NCI-H748 treated with DMSO at 0.1 percent for 48 hours (cell line): ENCODE measurements around the gene MASP1.
"Not testable (repeated sequence)": the region's sequence is repeated elsewhere in the genome, so short reads cannot be mapped to it uniquely, and the experiment has no call there.

Source experiments
- DNase-seq: peaks from one replicate; lab custom pipeline; 2025; lab: John Stamatoyannopoulos, UW

The MASP1 gene

GRCh38 chr3:187264911-187265310 lies 26.6 kb downstream of the MASP1 start:
- DNase-seq, result no peak

- no peak for DNase-seq
Measured at GRCh38 chr3:187264021-187264420, 27.5 kb downstream of the MASP1 start.

DNA sequence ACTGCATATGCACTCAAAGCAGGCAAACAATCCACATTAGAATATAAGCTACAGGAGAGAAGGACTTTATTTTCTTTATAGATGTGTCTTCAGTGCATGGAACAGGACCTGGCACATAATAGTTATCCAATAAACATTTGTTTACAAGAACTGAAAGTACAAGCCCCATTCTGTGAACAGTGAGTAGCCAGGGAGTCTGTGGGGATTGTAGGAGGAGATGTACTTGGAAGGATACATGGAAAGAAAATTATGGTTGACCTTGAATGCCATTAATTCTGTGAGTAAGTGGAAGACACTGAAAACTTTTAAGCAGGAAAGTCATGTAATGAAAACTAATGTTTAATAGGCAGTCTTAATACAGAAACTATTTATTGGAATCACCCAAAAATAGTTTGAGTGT lies 28.3 kb downstream of the MASP1 start:
- DNase-seq, result no peak

DNA sequence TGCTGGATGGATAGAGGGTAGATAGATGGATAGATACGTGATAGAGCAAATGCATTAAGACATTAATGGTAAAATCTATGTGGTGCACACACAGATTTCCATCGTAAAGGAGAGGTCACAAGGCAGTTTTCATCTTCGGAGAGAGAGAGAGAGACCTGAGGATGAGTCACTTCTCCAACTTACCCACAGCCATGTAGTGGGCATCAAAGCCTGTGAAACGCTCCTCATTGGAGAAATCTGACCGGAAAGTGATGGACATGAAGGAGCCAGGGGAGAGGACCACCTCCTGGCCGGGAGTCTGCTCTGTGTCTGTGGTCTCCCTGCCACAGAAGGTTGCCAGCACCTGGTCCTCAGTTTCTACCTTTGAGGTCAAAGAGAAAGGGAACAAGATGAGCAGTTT lies 29.2 kb downstream of the MASP1 start:
- no peak for DNase-seq

DNA sequence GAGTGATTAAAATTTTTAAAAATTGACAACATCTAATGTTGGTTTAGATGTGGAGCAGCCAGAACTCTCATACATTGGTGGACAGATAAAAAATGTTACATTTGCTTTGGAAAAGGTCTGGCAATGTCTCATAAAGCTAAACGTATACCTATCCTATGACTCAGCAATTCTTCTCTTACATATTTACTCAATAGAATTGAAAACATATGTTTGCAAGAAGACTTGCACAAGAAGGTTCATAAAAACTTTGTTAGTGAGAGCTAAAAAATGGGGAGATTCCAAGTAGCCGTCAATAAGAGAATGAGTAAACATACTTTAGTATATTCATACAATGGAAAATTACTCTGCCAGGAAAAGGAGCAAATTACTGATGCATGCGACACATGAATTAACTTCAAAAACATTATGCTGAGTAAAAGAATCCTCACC lies 30.0 kb downstream of the MASP1 start:
- no peak for DNase-seq

- no peak for DNase-seq
Measured at GRCh38 chr3:187259171-187259570, 32.4 kb downstream of the MASP1 start.

DNA sequence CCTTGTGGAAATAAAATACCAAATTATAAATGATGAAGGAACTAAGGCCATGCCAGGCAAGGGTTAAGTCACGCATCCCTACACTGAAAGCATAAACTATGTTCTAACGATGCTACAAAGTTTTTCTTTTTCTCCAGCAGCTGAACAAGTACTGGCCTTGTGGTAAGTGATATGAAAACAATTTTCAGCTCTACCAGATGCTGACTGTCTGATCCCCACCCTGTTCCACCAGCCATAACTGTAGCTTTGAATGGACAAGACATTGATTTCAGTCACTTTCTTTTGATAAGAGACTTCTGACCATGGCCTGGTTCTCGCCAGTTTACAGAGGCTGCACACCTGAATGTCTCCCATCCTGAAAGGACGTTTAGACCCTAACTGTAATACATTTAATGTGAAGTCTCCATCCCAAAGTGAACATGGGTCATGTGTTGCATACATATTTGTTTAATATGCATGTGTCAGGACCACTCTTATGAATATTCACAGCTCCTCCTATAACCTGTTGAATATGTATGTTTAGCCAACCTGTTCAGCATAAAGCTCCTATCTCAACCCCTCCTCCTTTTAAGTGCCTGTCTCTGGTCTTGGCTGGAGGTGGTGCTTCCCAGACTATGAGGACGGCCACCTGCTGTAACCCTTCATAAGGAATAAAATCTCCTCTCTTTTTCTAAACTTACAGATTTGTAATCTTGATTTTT lies 33.4 kb downstream of the MASP1 start:
- DNase-seq, result no peak

GRCh38 chr3:187257471-187257870 lies 34.1 kb downstream of the MASP1 start:
- no peak for DNase-seq

GRCh38 chr3:187256051-187256616 lies 35.4 kb downstream of the MASP1 start:
- no peak for DNase-seq

- no peak for DNase-seq
Measured at GRCh38 chr3:187255314-187255713, 36.2 kb downstream of the MASP1 start.

- no peak for DNase-seq
Measured at GRCh38 chr3:187252311-187252710, 39.2 kb downstream of the MASP1 start.

DNA sequence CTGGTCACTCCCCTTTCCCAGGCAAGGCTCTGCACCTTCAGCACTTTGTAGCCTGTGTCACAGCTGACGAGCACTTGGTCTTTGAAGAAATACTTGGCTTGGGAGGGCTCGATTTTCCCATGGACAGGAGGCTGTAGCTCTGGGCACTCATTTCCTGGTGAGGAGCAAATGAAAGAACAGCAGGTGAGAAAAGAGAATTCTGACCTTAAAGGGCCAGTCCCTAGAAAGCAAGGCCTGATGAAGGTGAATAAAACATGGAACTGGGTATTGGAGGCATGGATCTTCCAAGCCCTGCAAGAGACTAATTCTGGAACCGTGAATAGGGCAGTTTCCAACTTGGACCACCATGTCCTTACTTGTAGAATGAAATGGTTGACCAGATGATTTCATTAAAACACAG lies 39.9 kb downstream of the MASP1 start:
- no peak for DNase-seq

- no peak for DNase-seq
Measured at GRCh38 chr3:187247398-187247797, 44.1 kb downstream of the MASP1 start.

GRCh38 chr3:187243933-187244524 lies 47.5 kb downstream of the MASP1 start:
- DNase-seq, result no peak

DNA sequence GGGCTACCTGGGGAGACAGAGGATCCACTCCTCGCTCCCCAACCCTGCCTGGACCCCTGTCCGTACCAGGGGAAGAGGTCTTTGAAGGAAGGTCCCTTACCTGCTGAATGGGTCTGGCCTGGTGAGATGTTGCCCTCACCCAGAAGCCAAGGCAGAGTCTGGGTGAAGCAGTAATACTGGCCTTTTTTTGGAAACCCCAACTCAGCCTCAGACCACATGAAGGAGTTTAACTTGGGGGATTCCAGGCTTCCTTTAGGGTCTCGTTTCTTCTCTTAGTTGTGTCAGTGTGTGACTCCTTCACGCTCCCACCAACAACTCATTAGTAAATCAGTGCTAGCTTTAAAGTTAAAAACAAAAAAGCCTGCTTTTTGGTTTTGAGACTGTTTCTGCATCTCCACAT lies 48.6 kb downstream of the MASP1 start:
- DNase-seq, result no peak

DNA sequence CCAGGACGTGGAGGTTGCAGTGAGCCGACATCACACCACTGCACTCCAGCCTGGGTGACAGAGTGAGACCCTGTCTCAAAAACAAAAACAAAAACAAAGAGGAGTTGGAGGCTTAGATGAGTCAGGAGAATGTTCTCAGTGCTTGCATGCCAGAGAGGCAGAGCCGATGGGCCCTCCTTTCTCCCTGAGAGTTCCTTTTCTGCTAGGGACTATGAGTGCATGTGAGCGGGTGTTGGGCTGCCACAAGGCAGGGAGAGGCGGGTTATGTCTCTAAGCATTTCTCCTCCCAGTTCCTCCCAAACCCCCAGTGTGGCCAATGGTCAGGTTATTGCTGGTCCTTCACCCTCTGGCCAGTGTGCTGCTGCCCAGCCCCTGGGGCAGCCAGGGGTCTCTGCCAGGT lies 49.1 kb downstream of the MASP1 start:
- no peak for DNase-seq

- DNase-seq, result not testable (repeated sequence)
Measured at GRCh38 chr3:187238835-187239234, 52.7 kb downstream of the MASP1 start.

DNA sequence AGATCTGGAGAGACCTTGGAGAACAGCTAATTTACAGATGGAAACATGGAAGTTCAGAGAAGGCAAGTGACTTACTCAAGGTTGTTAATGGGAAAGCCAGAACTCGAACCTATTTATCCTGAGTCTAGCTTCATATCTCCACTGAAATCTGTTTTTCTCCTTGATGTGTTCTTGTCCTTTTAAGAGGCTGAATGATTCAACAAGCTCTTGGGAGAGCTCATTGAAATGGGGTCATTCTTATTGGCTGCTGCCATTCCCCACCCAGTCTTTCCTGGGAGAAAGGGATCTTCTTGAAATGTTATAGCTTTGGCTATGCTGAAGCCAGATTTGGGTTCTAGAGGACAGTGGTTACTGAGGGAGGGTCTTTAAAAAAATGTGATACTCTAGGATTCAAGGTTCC lies 53.3 kb downstream of the MASP1 start:
- DNase-seq, result no peak

- DNase-seq, result no peak
Measured at GRCh38 chr3:187237741-187238140, 53.8 kb downstream of the MASP1 start.

- DNase-seq, result no peak
Measured at GRCh38 chr3:187236962-187237361, 54.6 kb downstream of the MASP1 start.

DNA sequence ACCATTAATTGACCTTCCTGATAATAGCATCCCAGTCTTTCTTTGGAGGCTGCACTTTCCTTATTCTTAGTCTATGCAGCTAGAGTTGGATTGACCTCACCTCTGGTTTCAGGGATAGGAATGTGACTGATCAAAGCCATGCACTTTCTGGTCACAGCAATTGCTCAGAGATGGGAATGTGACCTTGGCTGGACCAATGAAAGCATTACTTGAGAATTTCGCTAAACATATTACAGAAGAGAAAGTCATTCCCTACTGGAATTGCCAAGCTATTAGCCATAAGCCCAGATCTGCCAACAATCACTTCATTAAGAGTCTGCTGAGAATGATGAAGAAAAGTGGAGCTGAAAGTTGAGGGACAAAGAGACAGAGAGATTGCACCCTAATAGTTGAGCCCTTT lies 61.5 kb downstream of the MASP1 start:
- DNase-seq, result no peak

DNA sequence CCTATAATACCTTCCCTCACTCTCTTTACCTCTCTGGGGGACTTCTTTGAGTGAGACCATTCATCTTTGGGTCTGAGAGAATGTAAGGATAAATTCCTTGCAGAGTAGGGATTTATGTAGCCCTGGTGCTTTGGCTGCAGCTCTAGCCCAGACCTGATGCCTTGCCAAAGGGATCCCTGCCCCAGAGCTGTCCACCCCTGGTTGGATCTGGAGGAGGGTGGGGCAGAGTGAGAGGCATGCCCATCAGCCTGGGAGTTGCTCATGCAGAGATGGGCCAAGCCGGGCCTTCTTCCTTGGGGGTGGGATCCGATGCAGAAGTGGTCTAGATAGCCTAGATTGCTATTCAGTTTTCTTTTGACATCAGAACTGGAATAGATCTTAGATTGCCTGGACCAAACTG lies 62.8 kb downstream of the MASP1 start:
- DNase-seq, result no peak

DNA sequence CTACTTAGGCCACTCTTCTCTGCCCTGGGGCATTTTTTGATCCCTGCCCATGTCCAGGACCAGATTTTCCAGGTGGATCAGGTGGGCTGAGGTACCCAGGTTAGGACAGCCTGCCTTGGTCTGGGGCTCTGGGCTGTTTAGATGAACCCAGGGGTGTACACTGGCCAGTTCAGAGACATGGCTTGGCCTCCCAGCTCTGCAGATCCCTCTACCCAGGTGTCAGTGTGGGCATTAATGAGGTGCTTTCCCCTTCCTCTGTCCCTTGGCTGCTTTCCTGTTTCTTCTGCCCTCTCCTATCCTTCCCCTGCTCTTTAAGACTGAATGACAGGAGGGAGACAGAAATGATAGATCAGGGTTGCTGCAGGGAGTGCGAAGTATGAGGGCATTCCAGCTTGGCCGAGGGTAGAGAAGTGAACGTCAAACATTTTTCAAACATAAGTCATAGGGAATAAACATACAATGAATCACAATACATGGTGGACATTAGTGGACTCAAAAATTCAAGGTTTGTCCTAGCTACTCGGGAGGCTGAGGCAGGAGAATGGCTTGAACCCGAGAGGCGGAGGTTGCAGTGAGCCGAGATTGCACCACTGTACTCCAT lies 63.8 kb downstream of the MASP1 start:
- DNase-seq, result no peak
